Parathyroid adenoma (tissue), 2 donors: ENCODE measurements around the gene ABHD12.

Source experiments
- H2AFZ ChIP-seq: fragments of 300-600 bp; sonication (generic); one replicate; pipeline ENCODE4 v1.7.0; 2017; ENCODE audit warnings: antibody characterized with exemption, mild to moderate bottlenecking
- H3K27ac ChIP-seq: fragments of 300-600 bp; sonication (generic); one replicate; pipeline ENCODE4 v1.7.0; 2017
- H3K27me3 ChIP-seq: fragments of 300-600 bp; sonication (generic); one replicate; pipeline ENCODE4 v1.7.0; 2017; ENCODE audit warnings: low read length; ENCODE audit not compliant: control insufficient read depth, insufficient read depth
- H3K36me3 ChIP-seq: fragments of 300-600 bp; sonication (generic); one replicate; pipeline ENCODE4 v1.7.0; 2017; ENCODE audit warnings: low read length; ENCODE audit not compliant: control insufficient read depth, insufficient read depth
- H3K4me1 ChIP-seq: fragments of 300-600 bp; sonication (generic); one replicate; pipeline ENCODE4 v1.7.0; 2017; ENCODE audit warnings: control low read depth
- H3K4me2 ChIP-seq: fragments of 300-600 bp; sonication (generic); one replicate; pipeline ENCODE4 v1.7.0; 2017; ENCODE audit warnings: low read length
- H3K4me3 ChIP-seq: fragments of 300-600 bp; sonication (generic); one replicate; pipeline ENCODE4 v1.7.0; 2017; ENCODE audit warnings: low read depth, low read length
- H3K79me2 ChIP-seq: fragments of 300-600 bp; sonication (generic); one replicate; pipeline ENCODE4 v1.7.0; 2017; ENCODE audit warnings: control low read depth
- H3K9ac ChIP-seq: fragments of 300-600 bp; sonication (generic); one replicate; pipeline ENCODE4 v1.7.0; 2017; ENCODE audit warnings: mild to moderate bottlenecking
- H3K9me3 ChIP-seq: fragments of 300-600 bp; sonication (generic); one replicate; pipeline ENCODE4 v1.7.0; 2017; ENCODE audit warnings: low read length; ENCODE audit not compliant: control insufficient read depth
- CTCF ChIP-seq: fragments of 300-600 bp; sonication (generic); IDR thresholded peaks from one replicate; pipeline ENCODE4 v1.7.0; 2017; ENCODE audit warnings: antibody characterized with exemption, mild to moderate bottlenecking
- donor health status: primary hyperparathyroidism.

ABHD12 gene

GRCh38 chr20:25293910-25294458, 96.7 kb downstream of the ABHD12 start:
- no peaks in the 10 kb centered on the region for H3K36me3 ChIP-seq
- no peak for TF ChIP-seq CTCF
- H3K4me2 ChIP-seq = no peak overlapping the region
- H2AFZ ChIP-seq = no peak overlapping the region
- H3K9me3 ChIP-seq = no peaks in the 10 kb centered on the region
- no peak overlapping the region for H3K27ac ChIP-seq
- no peak overlapping the region for H3K9ac ChIP-seq
- H3K4me1 ChIP-seq = no peaks in the 10 kb centered on the region
- H3K27me3 ChIP-seq = no peaks in the 10 kb centered on the region
- H3K4me3 ChIP-seq = no peak overlapping the region
- no peaks in the 10 kb centered on the region for H3K79me2 ChIP-seq

GRCh38 chr20:25293507-25293906, 97.1 kb downstream of the ABHD12 start:
- no peaks in the 10 kb centered on the region for H3K9me3 ChIP-seq
- H3K79me2 ChIP-seq = no peaks in the 10 kb centered on the region
- H3K27ac ChIP-seq = no peak overlapping the region
- no peaks in the 10 kb centered on the region for H3K36me3 ChIP-seq
- no peak overlapping the region for H3K4me3 ChIP-seq
- H3K4me1 ChIP-seq = no peaks in the 10 kb centered on the region
- TF ChIP-seq CTCF = no peak
- H2AFZ ChIP-seq = no peak overlapping the region
- H3K27me3 ChIP-seq = no peaks in the 10 kb centered on the region
- H3K9ac ChIP-seq = no peak overlapping the region
- no peak overlapping the region for H3K4me2 ChIP-seq

DNA sequence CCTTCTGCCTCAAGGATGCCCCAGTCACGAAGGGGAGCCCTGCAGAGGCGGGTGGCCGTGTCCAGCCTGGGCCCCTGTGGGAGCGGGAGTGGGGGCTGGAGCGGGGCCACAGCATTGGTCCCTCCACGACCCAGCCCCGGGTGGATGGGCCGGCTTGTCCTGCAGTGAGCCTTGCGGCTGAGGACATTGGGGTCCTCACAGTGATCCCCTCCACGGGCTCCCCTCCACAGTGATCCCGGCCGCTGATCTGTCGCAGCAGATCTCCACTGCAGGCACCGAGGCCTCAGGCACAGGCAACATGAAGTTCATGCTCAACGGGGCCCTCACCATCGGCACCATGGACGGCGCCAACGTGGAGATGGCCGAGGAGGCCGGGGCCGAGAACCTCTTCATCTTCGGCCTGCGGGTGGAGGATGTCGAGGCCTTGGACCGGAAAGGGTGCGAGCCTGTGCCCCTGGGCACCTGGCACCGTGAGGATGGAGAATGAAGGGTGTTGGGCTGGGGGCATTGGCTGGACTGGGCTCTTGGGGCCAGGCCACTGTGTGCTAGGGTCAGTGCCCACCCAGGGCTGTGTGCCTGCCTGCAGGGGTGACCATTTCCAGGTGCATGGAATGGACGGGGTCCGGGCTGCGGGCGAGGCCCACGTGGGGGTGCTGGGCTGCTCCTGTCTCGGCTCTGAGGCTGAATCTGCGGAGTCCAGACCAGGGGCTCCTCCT, 98.3 kb downstream of the ABHD12 start:
- no peak overlapping the region for H2AFZ ChIP-seq
- no peak overlapping the region for H3K27ac ChIP-seq
- H3K4me1 ChIP-seq = no peaks in the 10 kb centered on the region
- H3K4me2 ChIP-seq = no peak overlapping the region
- no peak for TF ChIP-seq CTCF
- H3K4me3 ChIP-seq = no peak overlapping the region
- H3K27me3 ChIP-seq = no peaks in the 10 kb centered on the region
- H3K36me3 ChIP-seq = no peaks in the 10 kb centered on the region
- H3K9me3 ChIP-seq = no peaks in the 10 kb centered on the region
- H3K79me2 ChIP-seq = no peaks in the 10 kb centered on the region
- H3K9ac ChIP-seq = no peak overlapping the region

DNA sequence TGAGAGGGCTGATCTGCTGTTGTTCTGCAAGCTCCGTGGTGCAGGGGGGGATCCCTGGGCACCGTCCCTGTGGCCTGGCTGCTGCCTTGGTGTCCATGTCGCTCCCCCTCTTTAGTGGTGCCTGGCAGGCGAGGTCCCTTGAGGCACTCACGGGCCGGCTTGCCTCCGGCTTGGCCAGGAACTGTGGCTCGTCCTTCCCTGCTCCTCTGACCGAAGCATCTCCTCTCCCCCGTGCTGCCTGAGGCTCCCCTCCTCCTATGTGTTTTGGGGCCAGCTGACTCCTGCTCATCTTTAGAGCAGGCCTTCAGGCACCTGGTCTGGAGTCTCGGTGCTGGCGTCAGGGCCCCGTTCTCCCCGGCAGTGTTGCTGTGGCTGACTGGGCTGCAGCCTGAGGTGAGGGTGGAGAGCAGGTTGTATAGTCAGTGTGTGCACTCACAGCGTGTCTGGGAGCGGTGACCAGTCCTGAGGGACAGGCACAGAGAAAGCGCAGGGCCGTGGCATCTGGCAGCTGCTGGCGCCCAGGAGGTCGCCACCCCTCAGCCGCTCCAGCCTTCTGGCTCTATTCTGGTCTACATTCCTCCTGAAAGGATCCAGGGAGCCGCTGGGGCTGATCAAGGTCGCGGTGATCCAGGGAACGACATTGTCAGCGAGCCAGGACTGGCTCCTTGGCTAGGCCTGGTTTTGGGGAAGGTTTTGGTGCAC, 99.1 kb downstream of the ABHD12 start:
- no peak overlapping the region for H3K27ac ChIP-seq
- H2AFZ ChIP-seq = no peak overlapping the region
- no peak for TF ChIP-seq CTCF
- no peaks in the 10 kb centered on the region for H3K36me3 ChIP-seq
- no peaks in the 10 kb centered on the region for H3K79me2 ChIP-seq
- no peak overlapping the region for H3K9ac ChIP-seq
- H3K4me1 ChIP-seq = no peaks in the 10 kb centered on the region
- H3K27me3 ChIP-seq = no peaks in the 10 kb centered on the region
- no peaks in the 10 kb centered on the region for H3K9me3 ChIP-seq
- H3K4me2 ChIP-seq = no peak overlapping the region
- no peak overlapping the region for H3K4me3 ChIP-seq
